Liver (tissue), 9 donors: ENCODE measurements around the gene STX1A. TPM values are rescaled to one million over a fixed set of nuclear protein-coding genes. Genes with fewer than 3 reads are reported as not detected.

Experiments used
- DNase-seq: peaks from one replicate; pipeline ENCODE4 v3.0.0-alpha.2; 2017; ENCODE audit warnings: low spot score
- H3K27ac ChIP-seq, 2 donors: one replicate each; pipeline ENCODE4 v1.7.0; 2013; ENCODE audit warnings: inconsistent platforms in 2 of 2, low read length in 2 of 2, control low read depth in 1 of 2, low read depth in 1 of 2, mild to moderate bottlenecking in 1 of 2
- H3K27me3 ChIP-seq, 4 donors: one replicate each; pipeline versions ENCODE4 v1.6.1 to v1.7.0; 2013; ENCODE audit warnings: low read length in 3 of 4, inconsistent platforms in 1 of 4, mild to moderate bottlenecking in 1 of 4, moderate library complexity in 1 of 4; ENCODE audit not compliant: control insufficient read depth in 4 of 4, insufficient read depth in 4 of 4
- H3K36me3 ChIP-seq, 4 donors: one replicate each; pipeline versions ENCODE4 v1.6.1 to v1.7.0; 2013; ENCODE audit warnings: low read length in 3 of 4, mild to moderate bottlenecking in 3 of 4, low read depth in 1 of 4, moderate library complexity in 1 of 4; ENCODE audit not compliant: control insufficient read depth in 4 of 4, insufficient read depth in 3 of 4
- H3K4me1 ChIP-seq, 4 donors: one replicate each; pipeline versions ENCODE4 v1.6.1 to v1.7.0; 2013; ENCODE audit warnings: low read length in 3 of 4, mild to moderate bottlenecking in 3 of 4, moderate library complexity in 1 of 4; ENCODE audit not compliant: control insufficient read depth in 4 of 4, insufficient read depth in 4 of 4
- H3K4me3 ChIP-seq, 3 donors: one replicate each; pipeline versions ENCODE4 v1.6.1 to v1.7.0; 2013; ENCODE audit warnings: low read length in 3 of 3, control low read depth in 1 of 3, low read depth in 1 of 3, mild to moderate bottlenecking in 1 of 3
- H3K9ac ChIP-seq, 2 donors: one replicate each; pipeline ENCODE4 v1.7.0; 2013; ENCODE audit warnings: low read length in 2 of 2, mild to moderate bottlenecking in 2 of 2, moderate library complexity in 2 of 2, control low read depth in 1 of 2, low read depth in 1 of 2
- H3K9me3 ChIP-seq, 4 donors: one replicate each; pipeline versions ENCODE4 v1.6.1 to v1.7.0; 2013; ENCODE audit warnings: low read length in 3 of 4; ENCODE audit not compliant: control insufficient read depth in 4 of 4
- EGR1 ChIP-seq, 2 donors: IDR thresholded peaks; 2 replicates each; pipeline ENCODE4 v1.6.1; 2016 to 2018; ENCODE audit warnings: antibody characterized with exemption in 2 of 2, low read depth in 2 of 2
- FOXA1 ChIP-seq: IDR thresholded peaks from 2 replicates; pipeline ENCODE4 v1.6.1; 2016; ENCODE audit warnings: antibody characterized with exemption
- FOXA2 ChIP-seq: IDR thresholded peaks from 2 replicates; pipeline ENCODE4 v1.6.1; 2016; ENCODE audit warnings: antibody characterized with exemption
- GABPA ChIP-seq, 2 donors: IDR thresholded peaks in 1 of 2; conservative IDR thresholded peaks in 1 of 2; 2 replicates each; pipeline ENCODE4 v1.6.1; 2016; ENCODE audit warnings: antibody characterized with exemption in 2 of 2, mild to moderate bottlenecking in 1 of 2, moderate library complexity in 1 of 2
- HNF4A ChIP-seq, 2 donors: conservative IDR thresholded peaks; 2 replicates each; pipeline ENCODE4 v1.6.1; 2016; ENCODE audit warnings: antibody characterized with exemption in 2 of 2, mild to moderate bottlenecking in 2 of 2
- HNF4G ChIP-seq: IDR thresholded peaks from 2 replicates; pipeline ENCODE4 v1.6.1; 2016; ENCODE audit warnings: antibody characterized with exemption
- JUND ChIP-seq, 2 donors: IDR thresholded peaks; 2 replicates each; pipeline ENCODE4 v1.6.1; 2016; ENCODE audit warnings: antibody characterized with exemption in 2 of 2
- NR2F2 ChIP-seq: IDR thresholded peaks from 2 replicates; pipeline ENCODE4 v1.6.1; 2016; ENCODE audit warnings: antibody characterized with exemption
- RAD21 ChIP-seq, 2 donors: IDR thresholded peaks; 2 replicates each; pipeline ENCODE4 v1.6.1; 2016; ENCODE audit warnings: antibody characterized with exemption in 2 of 2, mild to moderate bottlenecking in 2 of 2
- SP1 ChIP-seq: IDR thresholded peaks from 2 replicates; pipeline ENCODE4 v1.6.1; 2018; ENCODE audit warnings: antibody characterized with exemption, mild to moderate bottlenecking
- TAF1 ChIP-seq: conservative IDR thresholded peaks from 2 replicates; pipeline ENCODE4 v1.6.1; 2016; ENCODE audit warnings: antibody characterized with exemption, mild to moderate bottlenecking
- YY1 ChIP-seq: IDR thresholded peaks from 2 replicates; pipeline ENCODE4 v1.6.1; 2016; ENCODE audit warnings: antibody characterized with exemption, mild to moderate bottlenecking
- WGBS: extraction: QIAGEN DNeasy Blood & Tissue Kit; methylation state at CpG from one replicate; pipeline ENCODE4 v1.1.7; 2013; 5-methylcytosine and 5-hydroxymethylcytosine counted together
- polyA plus RNA-seq, 2 donors: library from polyadenylated mRNA; stranded (reverse) in 1 of 2; unstranded in 1 of 2; fragments of 200-250 nt in 1 of 2; fragments of >200 nt in 1 of 2; fragmentation: Nextera tagmentation in 1 of 2; extraction: Ambion mirVana in 1 of 2; gene quantifications; one replicate each; pipeline versions ENCODE4 v1.2.1 to v1.2.3, GENCODE V29; 2013 to 2015
- total RNA-seq, 2 donors: library from RNA; depleted of rRNA; stranded (reverse); fragments of >200 nt; gene quantifications; one replicate each; pipeline ENCODE4 v1.2.3, GENCODE V29; 2014
- TF ChIP-seq, protein P1 (sequence below): IDR thresholded peaks from 2 replicates; pipeline ENCODE4 v1.6.1; 2016; ENCODE audit warnings: antibody characterized with exemption
- TF ChIP-seq, protein P2 (sequence below): IDR thresholded peaks from 2 replicates; pipeline ENCODE4 v1.6.1; 2016; ENCODE audit warnings: antibody characterized with exemption, mild to moderate bottlenecking
- TF ChIP-seq, protein P3 (sequence below): fragments of 150-350 bp; IDR thresholded peaks from 2 replicates; pipeline ENCODE4 v1.5.1; 2017; ENCODE audit warnings: improper control_type of control experiment, low read depth, low read length; ENCODE audit not compliant: missing input control
- TF ChIP-seq, protein P4 (sequence below): IDR thresholded peaks from 2 replicates; pipeline ENCODE4 v1.6.1; 2016; ENCODE audit warnings: antibody characterized with exemption
- donor health status: healthy.
- donor health status: healthy.
- donor health status: healthy.
- donor health status: healthy.
- donor health status: healthy.

STX1A gene
- total and polyA plus RNA-seq, 4 donors: 0.49 to 1.9 (median 1.1) TPM

DNA sequence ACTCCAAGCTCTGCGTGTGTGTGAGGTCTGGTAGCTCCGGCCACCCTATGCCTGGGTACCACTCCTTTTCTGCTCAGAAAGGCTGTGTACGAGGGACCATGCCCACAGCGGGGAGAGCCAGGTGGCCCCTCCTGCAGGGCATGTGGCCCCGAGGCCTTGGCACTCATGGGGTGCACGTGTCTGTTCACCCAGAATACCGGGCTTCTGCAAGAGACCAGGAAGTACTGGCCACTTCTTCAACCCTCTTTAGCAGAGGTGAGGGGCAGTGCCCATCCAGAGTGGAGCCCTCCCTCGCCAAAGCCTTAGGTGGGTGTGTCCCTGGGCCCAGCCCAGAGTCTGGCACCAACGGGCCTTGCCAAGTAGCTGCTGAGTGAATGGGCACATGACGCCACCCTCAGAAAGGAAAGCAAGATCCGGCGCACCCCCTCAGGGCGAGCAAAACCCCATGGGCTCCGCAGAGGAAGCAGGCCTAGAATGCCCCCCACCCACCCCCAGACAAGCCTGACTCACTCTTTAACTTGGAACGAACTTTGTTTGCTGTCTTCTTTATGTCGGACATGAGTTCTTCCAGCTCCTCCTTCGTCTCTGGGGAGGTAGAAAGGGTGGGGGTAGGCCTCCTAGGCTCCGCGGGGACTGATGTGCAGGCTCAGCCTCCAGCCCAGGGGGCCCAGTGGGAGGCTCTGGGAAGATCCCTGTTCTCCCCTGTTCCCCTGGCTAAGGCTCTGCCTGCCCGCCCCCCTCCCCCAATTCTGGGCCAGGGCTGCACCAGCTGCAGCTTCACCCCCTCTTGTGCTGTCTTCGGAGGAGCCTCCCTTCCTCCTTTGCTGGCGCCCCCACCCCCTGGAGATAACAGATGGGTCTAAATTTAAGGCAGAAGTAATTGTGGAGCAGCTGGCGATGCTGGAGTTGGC lies 14.6 kb downstream of the STX1A start:
- WGBS: 89% methylated on average over 23 of the region's 23 CpGs
- TF ChIP-seq, protein P1, sequence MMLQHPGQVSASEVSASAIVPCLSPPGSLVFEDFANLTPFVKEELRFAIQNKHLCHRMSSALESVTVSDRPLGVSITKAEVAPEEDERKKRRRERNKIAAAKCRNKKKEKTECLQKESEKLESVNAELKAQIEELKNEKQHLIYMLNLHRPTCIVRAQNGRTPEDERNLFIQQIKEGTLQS: no peak
- TF ChIP-seq HNF4G: no peak
- no peak for TF ChIP-seq FOXA2
- TF ChIP-seq, protein P2, sequence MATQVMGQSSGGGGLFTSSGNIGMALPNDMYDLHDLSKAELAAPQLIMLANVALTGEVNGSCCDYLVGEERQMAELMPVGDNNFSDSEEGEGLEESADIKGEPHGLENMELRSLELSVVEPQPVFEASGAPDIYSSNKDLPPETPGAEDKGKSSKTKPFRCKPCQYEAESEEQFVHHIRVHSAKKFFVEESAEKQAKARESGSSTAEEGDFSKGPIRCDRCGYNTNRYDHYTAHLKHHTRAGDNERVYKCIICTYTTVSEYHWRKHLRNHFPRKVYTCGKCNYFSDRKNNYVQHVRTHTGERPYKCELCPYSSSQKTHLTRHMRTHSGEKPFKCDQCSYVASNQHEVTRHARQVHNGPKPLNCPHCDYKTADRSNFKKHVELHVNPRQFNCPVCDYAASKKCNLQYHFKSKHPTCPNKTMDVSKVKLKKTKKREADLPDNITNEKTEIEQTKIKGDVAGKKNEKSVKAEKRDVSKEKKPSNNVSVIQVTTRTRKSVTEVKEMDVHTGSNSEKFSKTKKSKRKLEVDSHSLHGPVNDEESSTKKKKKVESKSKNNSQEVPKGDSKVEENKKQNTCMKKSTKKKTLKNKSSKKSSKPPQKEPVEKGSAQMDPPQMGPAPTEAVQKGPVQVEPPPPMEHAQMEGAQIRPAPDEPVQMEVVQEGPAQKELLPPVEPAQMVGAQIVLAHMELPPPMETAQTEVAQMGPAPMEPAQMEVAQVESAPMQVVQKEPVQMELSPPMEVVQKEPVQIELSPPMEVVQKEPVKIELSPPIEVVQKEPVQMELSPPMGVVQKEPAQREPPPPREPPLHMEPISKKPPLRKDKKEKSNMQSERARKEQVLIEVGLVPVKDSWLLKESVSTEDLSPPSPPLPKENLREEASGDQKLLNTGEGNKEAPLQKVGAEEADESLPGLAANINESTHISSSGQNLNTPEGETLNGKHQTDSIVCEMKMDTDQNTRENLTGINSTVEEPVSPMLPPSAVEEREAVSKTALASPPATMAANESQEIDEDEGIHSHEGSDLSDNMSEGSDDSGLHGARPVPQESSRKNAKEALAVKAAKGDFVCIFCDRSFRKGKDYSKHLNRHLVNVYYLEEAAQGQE: no peak
- TF ChIP-seq TAF1: no peak
- TF ChIP-seq, protein P3, sequence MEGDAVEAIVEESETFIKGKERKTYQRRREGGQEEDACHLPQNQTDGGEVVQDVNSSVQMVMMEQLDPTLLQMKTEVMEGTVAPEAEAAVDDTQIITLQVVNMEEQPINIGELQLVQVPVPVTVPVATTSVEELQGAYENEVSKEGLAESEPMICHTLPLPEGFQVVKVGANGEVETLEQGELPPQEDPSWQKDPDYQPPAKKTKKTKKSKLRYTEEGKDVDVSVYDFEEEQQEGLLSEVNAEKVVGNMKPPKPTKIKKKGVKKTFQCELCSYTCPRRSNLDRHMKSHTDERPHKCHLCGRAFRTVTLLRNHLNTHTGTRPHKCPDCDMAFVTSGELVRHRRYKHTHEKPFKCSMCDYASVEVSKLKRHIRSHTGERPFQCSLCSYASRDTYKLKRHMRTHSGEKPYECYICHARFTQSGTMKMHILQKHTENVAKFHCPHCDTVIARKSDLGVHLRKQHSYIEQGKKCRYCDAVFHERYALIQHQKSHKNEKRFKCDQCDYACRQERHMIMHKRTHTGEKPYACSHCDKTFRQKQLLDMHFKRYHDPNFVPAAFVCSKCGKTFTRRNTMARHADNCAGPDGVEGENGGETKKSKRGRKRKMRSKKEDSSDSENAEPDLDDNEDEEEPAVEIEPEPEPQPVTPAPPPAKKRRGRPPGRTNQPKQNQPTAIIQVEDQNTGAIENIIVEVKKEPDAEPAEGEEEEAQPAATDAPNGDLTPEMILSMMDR: no peak
- no peak for TF ChIP-seq GABPA (IDR thresholded peaks at IDR 0.05 in 1 of 2, conservative IDR thresholded peaks at IDR 0.05 in 1 of 2)
- no peak for TF ChIP-seq FOXA1
- Histone ChIP-seq H3K9ac (no peak overlapping the region), H3K4me3 (no peak overlapping the region), H3K36me3 (peaks cover 0 to 2% (median under 1%) of the 10 kb centered on the region in 4 donors), H3K9me3 (no peaks in the 10 kb centered on the region), H3K4me1 (no peaks in the 10 kb centered on the region), H3K27ac (no peak overlapping the region), H3K27me3 (no peaks in the 10 kb centered on the region)
- no peak for DNase-seq

DNA sequence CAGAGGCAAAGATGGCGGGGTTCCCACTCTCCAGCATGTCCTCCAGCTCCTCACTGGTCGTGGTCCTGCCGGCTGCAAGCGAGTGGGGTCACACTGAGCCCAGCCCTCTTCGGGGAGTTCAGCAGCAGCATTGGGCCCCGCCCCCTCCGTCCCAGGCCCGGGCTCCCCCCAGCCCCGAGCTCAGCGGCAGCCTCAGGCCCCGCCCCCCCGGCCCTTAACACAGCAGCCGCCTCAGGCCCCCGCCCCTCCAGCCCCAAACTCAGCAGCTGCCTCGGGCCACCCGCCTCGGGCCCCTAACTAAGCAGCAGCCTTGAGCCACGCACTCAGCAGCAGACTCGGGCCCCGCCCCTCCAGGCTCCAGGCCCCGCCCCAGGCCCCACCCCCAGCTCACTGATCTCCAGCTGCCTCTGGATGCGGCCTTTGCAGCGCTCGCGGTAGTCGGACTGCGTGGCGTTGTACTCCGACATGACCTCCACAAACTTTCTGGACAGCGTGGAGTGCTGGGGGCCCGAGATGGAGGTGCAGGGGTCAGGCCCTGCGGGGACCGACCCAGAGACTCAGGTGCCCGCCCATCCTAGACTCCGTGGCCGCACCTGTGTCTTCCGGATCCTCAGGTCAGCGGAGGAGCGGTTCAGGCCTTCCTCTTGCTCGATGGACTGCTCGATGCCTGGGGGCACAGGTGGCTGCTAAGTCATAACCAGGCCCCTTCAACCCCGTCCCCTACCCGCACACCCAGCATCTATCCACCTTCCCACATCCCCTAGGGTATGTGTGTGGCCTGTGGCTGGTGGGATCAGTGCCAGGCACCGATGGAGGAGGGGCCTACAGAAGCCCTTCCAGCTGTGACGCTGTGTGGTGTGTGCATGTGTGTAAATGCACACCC lies 15.5 kb downstream of the STX1A start:
- 47% methylated on average over 45 of the region's 45 CpGs for WGBS

More for the DNA sequence above, 15.5 kb downstream of the STX1A start:
- Histone ChIP-seq H3K27me3 (no peaks in the 10 kb centered on the region), H3K9me3 (no peaks in the 10 kb centered on the region), H3K9ac (no peak overlapping the region), H3K4me3 (no peak overlapping the region), H3K4me1 (no peaks in the 10 kb centered on the region), H3K36me3 (peaks cover 0 to 9% (median under 1%) of the 10 kb centered on the region in 4 donors), H3K27ac (no peak overlapping the region)
- peak; percentile 83 for DNase-seq
- TF ChIP-seq, protein P1: no peak
- no peak for TF ChIP-seq TAF1
- TF ChIP-seq, protein P2: no peak
- TF ChIP-seq NR2F2: no peak
- no peak for TF ChIP-seq RAD21 (IDR thresholded peaks at IDR 0.05)
- TF ChIP-seq HNF4A (conservative IDR thresholded peaks at IDR 0.05): no peak
- TF ChIP-seq, protein P4, sequence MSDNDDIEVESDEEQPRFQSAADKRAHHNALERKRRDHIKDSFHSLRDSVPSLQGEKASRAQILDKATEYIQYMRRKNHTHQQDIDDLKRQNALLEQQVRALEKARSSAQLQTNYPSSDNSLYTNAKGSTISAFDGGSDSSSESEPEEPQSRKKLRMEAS: no peak
- TF ChIP-seq FOXA2: no peak
- TF ChIP-seq, protein P3: no peak
- TF ChIP-seq YY1: no peak
- TF ChIP-seq EGR1 (IDR thresholded peaks at IDR 0.05; ENCODE audit: low read depth in 2 of 2): no peak
- TF ChIP-seq JUND (IDR thresholded peaks at IDR 0.05): no peak
- no peak for TF ChIP-seq SP1
- TF ChIP-seq GABPA (IDR thresholded peaks at IDR 0.05 in 1 of 2, conservative IDR thresholded peaks at IDR 0.05 in 1 of 2): no peak
- no peak for TF ChIP-seq HNF4G
